Dedifferentiated amniotic fluid mesenchymal stem cell (primary cell): ENCODE measurements around the gene KCNIP4.

Source experiments
- DNase-seq: peaks from one replicate; pipeline ENCODE4 v3.0.0-alpha.2; 2016; ENCODE audit errors: extremely low spot score

KCNIP4 gene

DNA sequence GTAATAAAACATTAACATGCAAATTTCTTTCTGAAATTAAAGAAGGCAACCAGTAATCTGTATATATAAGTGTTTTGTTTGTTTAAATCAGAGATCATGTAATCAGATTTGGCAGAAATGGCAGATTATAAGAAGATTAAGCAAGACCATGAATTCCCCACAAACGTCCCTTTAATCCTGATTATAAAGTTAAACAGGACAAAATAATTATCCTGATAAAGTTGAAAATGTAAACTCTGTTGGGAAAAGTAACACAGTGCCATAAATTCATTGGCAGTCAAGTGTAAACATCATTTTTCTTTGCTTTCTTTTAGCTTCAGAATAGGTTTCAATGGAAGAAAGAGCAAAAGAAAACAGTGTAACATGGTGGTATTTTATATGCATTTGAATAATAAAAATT, 256.3 kb downstream of the KCNIP4 start:
- no peak for DNase-seq

DNA sequence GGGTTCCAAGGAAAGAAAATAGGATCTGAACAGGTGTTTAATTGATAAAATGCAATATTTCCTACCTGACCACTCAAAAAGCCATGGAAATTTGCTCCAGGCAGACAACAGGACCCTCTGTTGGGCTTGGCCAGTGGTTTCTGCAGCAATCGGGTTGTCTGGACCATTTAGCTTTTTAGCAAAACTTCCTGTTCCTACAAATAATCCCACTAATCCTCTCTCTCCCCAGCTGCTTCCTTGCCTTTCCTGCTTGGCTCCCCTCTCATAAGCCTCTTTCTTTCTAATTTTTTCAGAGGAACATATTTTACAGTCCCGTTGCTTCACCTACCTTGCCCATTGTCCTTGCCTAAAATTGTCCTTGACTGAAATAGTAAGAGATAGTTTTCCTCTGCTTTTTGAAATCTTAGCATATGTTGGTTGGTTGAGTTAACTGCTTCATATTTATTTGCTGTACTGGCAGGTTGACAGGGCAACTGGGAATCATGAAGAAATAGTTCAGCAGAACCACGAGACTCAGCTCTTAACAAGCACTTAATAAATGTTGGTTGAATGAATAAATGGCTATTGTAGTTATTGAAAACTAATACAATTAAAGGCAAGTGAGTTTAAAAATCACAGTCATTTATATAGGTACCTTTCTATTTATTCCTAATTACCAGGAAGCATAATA, 259.8 kb downstream of the KCNIP4 start:
- DNase-seq, result no peak

DNA sequence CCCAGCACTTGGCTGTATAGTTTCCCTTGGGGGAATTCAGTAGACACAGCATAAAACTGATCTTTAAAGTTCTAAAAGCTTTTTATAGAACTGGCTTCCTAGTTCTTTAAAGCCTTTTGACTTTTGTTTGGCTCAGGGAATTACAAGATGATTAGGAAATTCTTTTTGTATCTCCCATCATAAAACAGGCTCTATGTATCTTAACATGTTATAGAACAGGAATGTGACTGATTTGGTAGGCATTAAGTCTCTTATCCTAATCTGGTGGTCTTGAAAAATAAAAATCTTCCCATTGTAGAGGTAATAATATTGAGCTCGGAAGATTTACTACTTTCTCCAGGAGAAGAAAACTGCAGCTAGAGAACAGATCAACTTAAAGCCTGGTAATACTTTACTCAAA, 262.7 kb downstream of the KCNIP4 start:
- no peak for DNase-seq

DNA sequence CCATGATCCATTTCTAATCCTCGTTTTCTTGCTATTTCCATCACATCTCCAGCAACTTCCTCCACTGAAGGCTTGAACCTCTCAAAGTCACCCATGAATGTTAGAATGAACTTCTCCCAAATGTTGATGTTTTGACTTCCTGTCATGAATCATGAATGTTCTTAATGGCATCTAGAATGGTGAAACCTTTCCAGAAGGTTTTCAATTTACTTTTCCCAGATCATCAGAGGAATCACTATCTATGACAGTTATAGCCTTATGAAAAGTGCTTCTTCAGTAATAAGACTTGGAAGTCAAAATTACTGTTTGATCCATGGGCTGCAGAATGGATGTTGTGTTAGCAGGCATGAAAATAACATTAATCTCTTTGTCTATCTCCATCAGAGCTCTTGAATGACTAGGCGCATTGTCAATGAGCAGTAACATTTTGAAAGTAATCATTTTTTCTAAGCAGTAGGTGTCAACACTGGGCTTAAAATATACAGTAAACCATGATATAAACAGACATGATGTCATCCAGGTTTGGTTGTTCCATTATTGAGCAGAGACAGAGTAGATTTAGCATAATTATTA, 268.2 kb downstream of the KCNIP4 start:
- DNase-seq, result no peak

DNA sequence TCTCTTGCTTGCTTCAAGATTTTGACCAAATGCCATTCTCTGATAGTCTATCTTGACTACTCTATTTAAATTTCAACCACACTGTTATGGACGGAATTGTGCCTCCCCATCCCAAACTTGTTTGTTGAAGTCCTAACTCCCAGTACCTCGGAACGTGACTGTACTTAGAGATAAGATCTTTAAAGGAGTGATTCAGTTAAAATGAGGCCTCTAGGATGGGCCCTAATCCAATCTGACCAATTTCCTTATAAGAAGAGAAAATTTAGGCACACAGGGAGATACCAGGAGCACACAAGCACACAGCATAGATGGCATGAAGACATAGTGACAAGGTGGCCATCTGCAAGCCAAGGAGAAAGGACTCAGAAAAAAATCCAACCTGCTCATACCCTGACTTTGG, 269.9 kb downstream of the KCNIP4 start:
- DNase-seq, result no peak

DNA sequence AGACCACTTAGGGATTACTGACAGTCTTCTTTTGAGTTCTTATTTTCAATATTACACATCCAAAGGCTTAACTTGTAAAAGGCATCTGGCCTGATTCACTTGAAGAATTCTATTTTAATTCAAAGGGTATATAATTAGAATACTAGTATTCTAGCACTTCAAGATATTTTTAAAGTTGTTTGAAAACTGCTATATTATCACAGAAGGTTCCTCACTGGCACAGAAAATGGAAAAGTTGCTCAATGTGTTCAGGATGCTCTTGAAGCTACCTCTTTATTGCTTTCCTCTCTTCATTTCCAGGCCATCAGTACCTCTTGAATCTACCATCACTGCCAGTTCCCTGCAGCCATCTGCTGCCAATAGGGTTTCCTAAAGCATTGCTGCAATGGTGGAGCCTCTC, 271.4 kb downstream of the KCNIP4 start:
- DNase-seq, result no peak

DNA sequence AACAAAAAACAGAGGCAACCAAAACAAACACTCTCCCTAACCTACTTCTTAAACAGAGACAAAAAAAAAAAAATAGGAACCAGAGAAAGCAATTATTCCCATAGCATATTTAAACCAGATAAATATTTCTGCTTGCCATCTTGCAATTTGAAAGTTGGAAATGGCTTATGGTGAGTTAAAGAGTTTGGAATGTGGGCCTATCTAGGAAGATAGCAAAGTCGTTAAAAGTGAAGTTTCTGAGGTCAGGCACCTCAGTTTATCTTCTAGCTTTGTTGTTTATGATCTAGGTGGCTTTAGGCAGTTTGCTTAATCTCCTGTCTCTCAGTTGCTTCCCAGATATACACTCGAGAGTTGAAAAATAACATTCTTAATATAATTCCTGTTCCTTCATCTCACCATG, 284.2 kb downstream of the KCNIP4 start:
- no peak for DNase-seq

DNA sequence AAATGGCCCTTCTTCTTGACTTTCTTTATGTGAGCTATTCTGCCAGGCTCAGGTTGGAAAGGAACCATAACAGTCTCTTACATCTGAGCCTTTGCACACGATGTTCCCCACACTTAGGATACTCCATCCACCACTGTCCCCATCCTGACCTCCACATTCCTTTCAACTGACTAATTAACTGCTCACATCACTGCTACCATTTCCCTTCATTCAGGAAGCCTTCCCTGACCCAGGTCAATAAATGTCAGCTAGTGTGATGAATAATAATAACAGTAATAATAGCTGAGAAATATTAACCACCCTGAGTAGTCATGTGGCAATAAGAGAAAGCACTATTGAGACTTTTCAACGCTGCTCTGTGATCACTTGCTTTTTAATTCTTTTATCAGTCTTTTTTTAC, 291.7 kb downstream of the KCNIP4 start:
- no peak for DNase-seq

DNA sequence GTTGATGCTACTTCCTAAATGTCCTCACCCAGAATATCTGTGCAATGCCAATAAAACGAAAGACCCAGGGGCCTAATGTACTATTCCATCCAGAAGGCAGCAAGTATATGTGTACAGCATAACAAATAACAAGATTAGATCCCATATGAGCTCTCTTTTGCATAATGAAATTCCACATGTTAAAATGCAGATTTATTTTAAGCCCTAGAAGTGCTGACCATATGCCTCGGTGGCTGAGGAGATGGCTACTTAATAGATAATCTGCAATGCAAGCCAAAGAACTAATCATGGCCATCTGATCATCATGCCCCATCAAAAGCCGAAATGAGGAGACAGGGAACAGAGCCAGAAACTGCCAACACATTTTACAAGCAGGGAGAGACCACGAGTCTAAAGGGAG, 293.5 kb downstream of the KCNIP4 start:
- DNase-seq, result no peak

DNA sequence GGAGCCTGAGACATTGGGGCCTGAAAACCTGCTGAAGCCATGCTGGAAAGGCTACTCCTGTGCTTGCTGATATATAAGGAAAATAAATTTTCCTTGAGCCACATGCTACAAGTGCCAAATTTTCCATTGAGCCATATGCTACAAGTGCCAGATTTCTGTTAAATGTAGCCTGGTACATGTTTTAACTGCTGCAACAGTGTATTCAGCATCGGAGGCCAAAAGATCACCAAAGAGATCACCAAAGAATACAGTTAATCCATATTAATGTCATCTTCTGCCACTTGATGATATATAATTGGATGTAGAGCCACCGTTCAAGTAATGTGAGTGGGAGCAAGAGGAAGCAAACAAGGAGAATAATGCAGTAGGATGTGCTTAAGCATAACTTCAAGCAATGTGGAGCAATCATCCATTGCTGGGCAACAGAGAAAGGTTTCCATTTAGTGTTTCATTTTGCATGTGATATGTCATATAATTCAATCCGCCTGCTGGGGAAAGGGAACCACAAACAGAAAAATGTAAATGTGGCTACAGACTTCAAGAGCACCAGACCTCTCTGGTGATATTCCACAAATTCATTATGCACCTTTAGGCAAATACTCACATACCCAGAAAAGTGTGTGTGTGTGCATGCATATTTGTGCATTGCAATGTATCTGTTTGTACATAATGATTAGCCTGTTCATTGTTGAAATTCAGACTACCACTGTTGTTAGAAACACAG, 295.9 kb downstream of the KCNIP4 start:
- no peak for DNase-seq

DNA sequence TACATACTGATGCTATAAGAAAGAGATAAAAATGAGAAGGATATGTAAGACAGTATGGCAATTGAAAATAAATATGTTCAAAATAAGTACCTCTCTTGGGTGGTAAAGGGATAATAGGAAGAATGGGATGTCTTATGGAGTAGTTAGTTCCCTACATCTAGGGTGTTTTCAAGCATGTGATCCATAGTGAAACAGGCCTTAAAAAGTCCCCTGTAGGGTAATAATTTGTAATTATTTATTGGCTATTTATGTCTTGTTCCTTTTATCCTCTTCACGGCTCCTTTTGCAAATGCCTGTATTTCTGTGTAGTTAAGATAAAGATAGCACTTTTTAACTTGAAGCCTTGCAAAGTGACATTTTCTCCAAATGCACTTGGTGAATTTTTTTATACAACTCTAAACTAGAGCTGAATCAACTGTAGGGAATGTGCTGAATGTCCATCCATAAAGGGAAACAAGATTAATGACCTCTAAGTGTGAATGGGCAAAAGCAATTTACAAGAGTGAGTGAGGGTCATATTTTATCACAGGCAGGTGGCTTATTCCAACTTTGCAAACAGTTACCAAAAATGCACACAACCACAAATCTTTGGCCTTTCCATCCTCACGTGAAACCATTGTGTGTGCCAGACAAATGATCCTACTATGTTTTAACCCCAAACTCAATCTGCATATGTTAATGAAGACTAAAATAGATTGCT, 299.0 kb downstream of the KCNIP4 start:
- no peak for DNase-seq

DNA sequence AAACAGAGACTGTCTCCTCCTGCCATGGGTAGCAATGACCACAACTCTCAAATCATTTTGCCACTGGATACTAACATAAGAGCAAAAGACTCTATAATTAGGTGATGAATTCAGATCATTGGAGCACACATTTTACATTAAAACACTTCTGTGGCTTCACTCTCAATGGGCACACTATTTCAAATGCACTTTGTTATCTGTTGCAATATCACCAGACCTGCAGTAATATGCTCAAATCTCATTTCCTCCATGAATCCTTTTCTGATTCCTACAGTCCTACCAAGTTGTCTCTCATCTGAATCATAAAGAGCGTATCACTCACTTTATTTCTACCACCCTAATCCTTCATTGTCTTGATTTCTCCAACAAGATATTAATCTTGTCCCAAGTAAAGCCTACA, 302.8 kb downstream of the KCNIP4 start:
- DNase-seq, result no peak

DNA sequence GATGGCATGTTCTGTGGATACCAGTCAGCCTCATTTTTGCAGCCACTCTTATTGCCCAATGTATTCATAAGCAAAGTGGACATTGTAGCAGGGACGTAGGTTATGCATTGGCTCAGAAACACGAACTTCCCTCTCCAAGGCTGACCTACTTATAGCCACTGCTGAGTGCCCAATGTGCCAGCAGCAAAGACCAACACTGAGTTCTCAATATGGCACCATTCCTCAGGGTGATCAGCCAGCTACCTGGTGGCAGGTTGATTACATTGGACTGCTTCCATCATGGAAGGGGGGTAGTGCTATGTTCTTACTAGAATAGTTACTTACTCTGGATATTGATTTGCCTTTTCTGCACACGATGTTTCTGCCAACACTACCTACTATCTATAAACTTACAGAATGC, 306.9 kb downstream of the KCNIP4 start:
- no peak for DNase-seq

DNA sequence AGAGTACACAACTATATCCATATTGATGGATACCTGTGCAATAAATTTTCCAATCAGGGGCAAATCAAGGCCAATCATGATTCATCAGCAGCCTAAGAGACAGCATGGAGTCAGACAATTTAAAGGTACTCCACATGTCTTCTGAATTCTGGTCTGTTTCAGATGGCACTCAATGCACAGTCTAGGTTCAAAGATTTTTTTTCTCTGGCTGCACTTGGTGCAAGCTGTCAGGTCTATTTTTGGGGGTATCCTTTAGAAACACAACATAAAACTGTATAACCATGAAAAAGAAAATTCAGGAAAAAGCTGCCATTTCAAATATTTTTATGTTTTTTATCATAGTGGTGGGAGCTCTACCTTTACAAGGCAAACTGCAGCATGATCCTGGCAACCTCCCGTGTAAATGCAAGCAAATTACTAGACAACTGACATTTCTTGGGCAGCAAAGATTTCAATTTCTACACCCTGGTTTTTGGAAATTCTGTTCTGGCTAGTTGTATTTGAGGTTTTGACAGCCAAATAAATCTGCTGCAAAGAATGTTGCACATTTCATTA, 310.3 kb downstream of the KCNIP4 start:
- no peak for DNase-seq

DNA sequence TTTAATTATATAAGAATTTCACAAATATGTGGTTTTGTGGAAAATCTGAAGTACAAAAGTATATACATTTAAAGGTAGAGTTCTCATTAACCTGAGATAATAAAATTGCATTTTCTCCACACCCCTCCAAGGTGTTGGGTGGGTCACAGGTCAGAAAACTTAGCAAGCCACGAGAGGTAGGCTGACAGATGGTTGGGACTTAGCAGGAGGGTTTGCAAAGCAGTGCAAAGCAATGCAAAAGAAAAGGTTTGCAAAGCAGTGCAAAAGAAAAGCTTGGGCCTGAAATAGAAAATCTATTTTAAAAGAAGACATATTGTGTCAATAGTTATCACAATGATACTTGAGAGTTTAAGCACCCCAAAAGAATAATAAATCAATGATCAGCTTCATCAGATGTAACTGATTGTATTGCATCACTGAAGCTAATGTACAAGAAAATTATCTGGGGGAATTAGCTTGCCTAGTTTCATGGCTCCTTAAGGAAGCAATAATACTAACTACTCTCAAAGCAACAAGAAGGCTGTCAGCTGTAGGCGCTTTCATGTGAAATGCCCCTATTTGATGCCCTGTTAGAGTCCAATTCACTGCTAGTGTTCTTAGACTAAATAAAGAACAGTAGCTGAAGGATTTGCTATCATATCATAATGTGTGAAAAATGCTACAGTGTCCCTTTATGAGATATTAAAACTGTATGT, 319.5 kb downstream of the KCNIP4 start:
- DNase-seq, result no peak

DNA sequence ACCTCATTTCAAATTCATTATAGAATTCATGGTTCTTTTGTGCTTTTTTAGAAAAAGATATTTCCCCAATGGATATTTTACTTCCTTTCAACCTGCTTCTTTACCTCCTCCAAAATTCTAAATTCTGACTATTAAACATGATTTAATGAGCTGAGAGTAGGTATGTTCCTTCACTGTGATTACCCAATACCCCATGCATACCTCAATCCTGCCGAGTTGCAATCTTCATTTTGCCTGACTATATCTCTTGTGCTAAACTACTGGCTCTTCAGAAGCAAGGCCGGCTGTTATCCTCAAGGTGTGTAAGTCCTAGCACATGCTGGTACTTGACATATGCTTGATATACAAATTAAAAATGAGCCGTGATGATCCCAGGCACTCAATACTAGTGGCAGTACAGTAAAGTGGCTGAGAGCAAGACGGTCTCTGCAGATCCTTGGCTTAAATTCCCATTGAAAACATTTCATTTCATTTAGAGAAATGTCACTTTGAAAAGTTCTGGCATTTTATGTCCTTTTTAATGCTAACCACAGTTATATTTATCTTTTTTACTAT, 320.4 kb downstream of the KCNIP4 start:
- DNase-seq, result no peak

DNA sequence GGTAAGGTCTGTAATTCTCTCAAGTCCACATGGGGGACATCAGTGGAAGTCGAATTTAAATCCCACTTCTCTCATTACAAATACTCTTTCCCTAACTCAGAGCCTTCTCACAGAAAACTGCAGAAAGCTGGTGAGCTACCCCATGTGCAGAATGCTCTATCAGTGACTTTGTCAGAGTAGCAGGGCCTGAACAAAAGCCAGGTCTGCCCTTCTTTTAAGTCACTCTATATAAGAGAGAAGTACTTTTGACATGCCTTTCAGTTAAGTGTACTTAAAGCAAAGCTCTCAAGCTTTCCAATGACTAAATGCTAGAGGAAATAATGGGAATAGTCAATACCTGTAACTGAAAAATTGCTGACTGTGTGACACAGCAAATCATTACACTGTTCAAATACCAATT, 323.1 kb downstream of the KCNIP4 start:
- DNase-seq, result no peak

DNA sequence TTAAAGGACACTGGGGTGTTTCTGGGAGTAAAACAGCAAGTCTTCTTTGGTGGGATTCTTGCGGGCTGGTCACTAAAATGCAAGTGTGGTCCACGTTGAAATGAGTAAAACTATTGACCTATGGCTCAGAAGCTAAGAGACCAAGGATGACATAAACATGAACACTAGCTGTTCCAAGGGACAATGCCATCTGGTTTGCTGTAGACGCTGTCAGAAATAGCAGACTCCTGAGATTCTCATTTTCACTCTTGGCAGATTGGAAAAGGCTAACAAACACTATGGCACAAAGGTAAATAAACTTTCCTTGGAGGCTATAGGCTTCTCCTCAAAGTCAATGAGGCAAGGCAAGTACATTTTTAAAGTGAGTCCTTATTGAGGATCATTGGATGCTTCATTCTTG, 343.6 kb downstream of the KCNIP4 start:
- no peak for DNase-seq

DNA sequence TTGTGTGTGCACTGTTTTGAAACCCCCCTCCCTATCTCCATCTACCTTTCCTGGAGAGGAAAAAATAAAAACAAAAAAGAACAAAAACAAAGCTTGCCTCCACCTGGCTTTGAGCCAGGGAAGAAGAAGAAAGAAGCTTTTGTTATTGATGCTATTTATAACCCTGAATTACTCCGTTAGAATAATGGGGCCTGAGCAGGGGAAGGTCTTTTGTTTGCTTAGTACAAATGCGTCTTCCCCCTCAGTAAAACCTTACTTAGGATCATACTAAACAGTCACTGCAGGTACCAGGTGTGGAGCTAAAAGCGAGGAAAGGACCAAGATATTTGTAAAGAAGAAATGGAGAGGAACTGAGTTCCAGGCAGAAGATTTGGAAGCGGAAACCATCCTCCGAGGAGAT, 352.1 kb downstream of the KCNIP4 start:
- DNase-seq, result no peak

DNA sequence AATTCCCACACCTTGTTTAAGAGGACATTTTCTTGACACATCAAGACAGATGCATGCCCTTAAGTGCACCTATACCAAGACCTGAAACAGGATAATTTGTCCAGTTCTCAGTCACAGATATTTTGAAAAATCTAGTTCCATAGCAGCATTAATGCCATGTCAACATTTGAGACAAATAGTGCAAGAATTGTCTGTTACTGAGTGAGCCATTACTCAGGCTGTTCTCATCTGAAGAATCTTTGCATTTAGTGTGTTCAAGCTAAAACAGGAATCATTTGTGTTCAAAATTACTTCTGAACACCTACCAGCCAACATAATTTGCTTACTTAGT, 354.9 kb downstream of the KCNIP4 start:
- no peak for DNase-seq

DNA sequence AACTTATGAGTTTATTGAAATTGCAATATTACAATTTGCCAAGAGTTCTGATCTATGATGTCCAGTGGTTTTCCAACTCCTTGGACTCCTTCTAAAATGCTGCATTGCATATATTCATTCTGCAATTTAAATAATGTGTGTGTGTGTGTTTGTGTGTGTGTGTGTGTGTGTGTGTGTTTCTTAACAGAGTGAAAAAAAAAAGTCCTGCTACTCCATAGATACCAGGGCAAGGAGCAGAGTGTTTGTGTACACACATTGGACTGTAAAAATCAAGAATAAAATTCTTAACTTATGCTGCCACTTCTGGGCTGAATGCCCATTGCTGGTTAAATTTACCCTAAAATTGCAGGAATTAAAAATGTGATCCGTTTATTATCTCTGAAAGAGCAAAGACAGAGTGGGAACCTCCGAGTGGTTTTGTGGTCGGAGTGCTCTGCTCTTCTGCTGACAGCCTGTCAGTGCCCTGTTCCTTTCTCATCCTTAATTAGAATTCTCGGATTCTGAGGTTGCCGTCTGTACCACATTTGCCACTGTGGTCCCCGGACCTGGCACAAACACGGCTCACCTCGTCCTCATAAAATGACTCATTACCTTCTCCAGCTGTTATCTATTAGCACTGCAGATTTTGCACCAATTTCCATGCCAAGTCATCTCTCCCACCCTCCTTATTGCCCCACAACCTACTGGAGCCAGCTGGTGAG, 355.5 kb downstream of the KCNIP4 start:
- DNase-seq, result no peak
